AG09309 (cell line): ENCODE results near the gene PANK2.
"Not testable (repeated sequence)": the region's sequence is repeated elsewhere in the genome, so short reads cannot be mapped to it uniquely, and the experiment has no call there.

ENCODE experiments used
- DNase-seq: peaks from one replicate; pipeline ENCODE4 v3.0.0-alpha.2; 2010; ENCODE audit warnings: low read depth
- H3K4me3 ChIP-seq: 2 replicates; pipeline ENCODE4 v1.5.1; 2011; ENCODE audit warnings: mild to moderate bottlenecking, low read depth, low read length, moderate library complexity; ENCODE audit not compliant: control insufficient read depth
- TF ChIP-seq, protein P1 (sequence below): IDR thresholded peaks from 2 replicates; pipeline ENCODE4 v1.5.1; 2011; ENCODE audit warnings: mild to moderate bottlenecking, low read depth, low read length, inconsistent platforms; ENCODE audit not compliant: insufficient read depth, control insufficient read depth; ENCODE audit errors: missing control alignments

The PANK2 gene

DNA sequence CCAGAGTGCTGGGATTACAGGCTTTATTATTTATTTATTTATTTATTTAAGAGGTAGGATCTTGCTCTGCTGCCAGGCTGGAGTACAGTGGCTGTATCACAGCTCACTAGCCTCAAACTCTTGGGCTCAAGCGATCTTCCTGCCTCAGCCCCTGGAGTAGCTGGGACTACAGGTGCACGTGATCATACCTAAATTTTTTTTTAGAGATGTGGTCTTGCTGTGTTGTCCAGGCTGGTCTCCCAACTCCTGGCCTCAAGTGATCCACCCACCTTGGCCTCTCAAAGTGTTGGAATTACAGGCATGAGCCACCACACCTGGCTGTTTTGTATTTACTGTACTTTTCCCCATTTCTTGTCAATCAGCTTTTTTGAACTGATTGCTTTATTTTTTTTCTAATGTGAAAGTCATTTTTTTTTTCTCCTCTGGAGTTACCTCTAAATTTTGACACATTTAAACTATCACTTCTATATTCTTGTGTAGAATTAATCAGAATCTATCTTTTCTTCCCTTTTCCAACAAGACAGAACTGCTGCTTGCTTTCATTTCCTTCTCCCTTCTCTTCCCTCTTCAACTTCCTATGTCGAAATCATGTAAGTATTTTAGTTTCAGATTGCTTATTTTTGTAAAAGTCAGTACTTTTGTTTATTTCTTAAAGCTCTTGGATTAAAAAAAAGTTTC is 12.0 kb downstream of the PANK2 start:
- no peak for DNase-seq
- H3K4me3 ChIP-seq = no peak overlapping the region
- TF ChIP-seq, protein P1, sequence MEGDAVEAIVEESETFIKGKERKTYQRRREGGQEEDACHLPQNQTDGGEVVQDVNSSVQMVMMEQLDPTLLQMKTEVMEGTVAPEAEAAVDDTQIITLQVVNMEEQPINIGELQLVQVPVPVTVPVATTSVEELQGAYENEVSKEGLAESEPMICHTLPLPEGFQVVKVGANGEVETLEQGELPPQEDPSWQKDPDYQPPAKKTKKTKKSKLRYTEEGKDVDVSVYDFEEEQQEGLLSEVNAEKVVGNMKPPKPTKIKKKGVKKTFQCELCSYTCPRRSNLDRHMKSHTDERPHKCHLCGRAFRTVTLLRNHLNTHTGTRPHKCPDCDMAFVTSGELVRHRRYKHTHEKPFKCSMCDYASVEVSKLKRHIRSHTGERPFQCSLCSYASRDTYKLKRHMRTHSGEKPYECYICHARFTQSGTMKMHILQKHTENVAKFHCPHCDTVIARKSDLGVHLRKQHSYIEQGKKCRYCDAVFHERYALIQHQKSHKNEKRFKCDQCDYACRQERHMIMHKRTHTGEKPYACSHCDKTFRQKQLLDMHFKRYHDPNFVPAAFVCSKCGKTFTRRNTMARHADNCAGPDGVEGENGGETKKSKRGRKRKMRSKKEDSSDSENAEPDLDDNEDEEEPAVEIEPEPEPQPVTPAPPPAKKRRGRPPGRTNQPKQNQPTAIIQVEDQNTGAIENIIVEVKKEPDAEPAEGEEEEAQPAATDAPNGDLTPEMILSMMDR = no peak

DNA sequence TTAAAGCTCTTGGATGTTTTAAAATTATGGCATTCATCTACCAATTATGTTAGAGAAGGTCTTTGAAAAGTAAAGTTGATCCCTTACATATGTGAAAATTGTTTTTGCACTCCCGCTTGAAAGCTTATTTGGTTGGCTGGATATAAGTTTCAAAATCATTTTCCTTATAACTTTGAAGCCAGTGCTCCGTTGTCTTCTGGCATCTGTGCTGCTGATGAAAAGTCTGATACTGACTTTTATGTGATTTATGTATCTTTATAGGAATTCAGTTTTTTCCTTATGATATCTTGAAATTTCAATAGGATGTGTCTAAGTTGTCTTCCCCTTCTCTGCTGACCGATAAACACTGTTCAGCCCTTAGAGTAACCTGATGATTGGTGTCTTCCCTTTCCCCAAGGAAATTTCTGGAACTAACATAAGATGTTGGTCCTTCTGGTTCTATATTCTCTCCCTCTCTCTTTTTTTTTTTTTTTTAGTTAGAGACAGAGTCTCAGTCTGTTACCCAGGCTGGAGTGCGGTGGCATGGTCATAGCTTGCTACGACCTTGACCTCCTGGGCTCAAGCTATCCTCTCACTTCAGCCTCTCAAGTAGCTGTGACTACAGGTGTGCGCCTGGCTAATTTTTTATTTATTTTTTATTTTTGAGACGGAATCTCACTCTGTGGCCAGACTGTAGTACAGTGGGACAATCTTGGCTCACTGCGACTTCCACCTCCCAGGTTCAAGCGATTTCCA is 12.7 kb downstream of the PANK2 start:
- TF ChIP-seq, protein P1 = no peak
- DNase-seq = no peak
- H3K4me3 ChIP-seq = no peak overlapping the region

DNA sequence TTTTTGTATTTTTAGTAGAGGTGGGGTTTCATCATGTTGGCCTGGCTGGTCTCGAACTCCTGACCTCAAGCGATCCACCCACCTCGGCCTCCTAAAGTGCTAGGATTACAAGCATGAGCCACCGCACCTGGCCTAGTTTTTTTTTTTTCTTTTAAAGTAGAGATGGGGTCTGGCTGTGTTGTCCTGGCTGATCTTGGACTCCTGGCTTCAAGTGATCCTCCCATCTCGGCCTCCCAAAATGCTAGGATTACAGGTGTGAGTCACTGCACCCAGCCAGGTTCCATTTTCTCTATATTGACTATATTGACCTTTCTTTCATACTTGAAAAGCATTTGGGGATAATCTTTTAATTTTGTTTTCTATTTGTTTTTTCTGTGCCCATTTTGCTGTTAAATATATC is 13.3 kb downstream of the PANK2 start:
- no peak overlapping the region for H3K4me3 ChIP-seq
- DNase-seq = no peak
- TF ChIP-seq, protein P1 = no peak

DNA sequence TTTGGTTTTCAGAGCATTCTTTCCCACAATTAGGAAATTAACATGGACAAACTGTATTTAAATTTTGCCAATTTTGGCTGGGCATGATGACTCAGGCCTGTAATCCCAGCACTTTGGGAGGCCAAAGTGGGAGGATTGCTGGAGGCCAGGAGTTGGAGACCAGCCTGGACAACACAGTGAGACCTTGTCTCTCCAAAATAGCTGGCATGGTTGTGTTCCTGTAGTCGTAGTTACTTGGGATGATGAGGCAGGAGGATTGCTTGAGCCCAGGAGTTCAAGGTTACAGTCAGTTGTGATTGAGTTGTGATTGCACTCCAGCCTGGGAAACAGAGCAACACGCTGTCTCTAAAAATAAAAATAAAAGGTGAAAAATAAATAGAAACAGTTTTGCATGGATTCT is 15.0 kb downstream of the PANK2 start:
- no peak overlapping the region for H3K4me3 ChIP-seq
- DNase-seq = no peak
- TF ChIP-seq, protein P1 = no peak

DNA sequence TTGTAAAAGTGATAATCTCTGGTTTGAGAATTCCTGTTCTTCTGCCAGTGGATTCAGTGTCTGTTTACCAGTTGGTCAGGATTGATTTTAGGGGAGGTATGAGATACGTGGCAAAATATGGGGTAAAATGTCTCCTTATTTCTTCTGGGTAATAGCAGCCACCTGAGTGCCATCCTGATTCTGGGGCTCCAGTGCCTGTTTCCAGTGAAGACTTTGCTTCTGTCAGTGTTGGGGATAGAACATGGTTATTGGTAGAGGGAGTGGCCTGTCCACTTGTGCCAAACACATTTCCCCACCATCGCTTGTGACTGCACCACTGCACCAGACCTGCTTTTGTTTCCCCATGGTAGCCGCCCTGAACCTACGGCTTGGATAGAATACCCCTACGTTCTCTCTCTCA is 15.7 kb downstream of the PANK2 start:
- no peak for DNase-seq
- TF ChIP-seq, protein P1 = no peak

DNA sequence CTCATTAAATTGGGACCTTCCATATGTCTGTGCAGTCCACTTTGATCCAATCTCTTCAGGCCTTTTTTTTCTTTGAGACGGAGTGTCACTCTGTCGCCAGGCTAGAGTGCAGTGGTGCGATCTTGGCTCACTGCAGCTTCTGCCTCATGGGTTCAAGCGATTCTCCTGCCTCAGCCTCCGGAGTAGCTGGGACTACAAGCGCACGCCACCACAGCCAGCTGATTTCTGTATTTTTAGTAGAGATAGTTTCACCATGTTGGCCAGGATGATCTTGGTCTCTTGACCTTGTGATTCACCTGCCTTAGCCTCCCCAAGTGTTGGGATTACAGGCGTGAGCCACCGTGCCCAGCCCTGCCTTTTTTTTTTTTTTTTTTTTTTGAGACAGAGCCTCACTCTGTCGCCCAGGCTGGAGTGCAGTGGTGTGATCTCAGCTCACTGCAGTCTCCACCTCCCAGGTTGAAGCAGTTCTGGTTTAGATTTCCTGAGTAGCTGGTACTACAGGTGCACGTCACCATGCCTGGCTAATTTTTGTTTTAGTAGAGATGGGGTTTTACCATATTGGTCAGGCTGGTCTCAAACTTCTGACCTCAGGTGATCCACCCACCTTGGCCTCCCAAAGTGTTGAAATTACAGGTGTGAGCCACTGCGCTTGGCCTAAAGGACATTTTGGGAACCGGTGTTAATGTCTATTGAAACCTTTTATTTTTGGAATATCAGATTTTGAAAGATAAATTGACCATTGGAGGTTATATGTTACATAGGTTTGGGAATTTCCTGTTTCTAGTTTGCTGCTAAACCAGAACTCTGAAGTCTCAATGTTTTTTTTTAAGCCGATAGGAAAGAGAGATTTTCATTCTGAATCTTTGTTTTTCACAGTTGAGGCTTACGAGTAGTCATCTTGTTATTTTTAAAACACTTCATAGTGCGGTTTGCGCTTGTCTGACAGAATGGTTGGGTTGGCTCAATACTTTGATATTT is 17.8 kb downstream of the PANK2 start:
- DNase-seq, H3K4me3 ChIP-seq: not testable (repeated sequence)

More for the DNA sequence above, 15.7 kb downstream of the PANK2 start:
- H3K4me3 ChIP-seq = no peak overlapping the region
